GM21737 (cell line): ENCODE results near the gene SCFD2.
"Not testable (repeated sequence)": the region's sequence is repeated elsewhere in the genome, so short reads cannot be mapped to it uniquely, and the experiment has no call there.

Source experiments
- ATAC-seq: cut with Tn5 transposase; IDR thresholded peaks from one replicate; pipeline ENCODE4 v1.9.1; 2021; ENCODE audit warnings: mild to moderate bottlenecking, moderate library complexity; ENCODE audit not compliant: unreplicated experiment

Gene SCFD2

GRCh38 chr4:53059871-53060270, 306.0 kb downstream of the SCFD2 start:
- ATAC-seq, result no peak

- no peak for ATAC-seq
These were observed 306.6 kb downstream of the SCFD2 start for GRCh38 chr4:53059256-53059655.

GRCh38 chr4:53057679-53058078, 308.2 kb downstream of the SCFD2 start:
- ATAC-seq, result no peak

- ATAC-seq, result not testable (repeated sequence)
These were observed 308.8 kb downstream of the SCFD2 start for GRCh38 chr4:53057108-53057507.

GRCh38 chr4:53055716-53056403, 310.0 kb downstream of the SCFD2 start:
- ATAC-seq, result no peak

- ATAC-seq, result no peak
These were observed 310.6 kb downstream of the SCFD2 start for GRCh38 chr4:53055274-53055673.

GRCh38 chr4:53050361-53050774, 315.5 kb downstream of the SCFD2 start:
- no peak for ATAC-seq

GRCh38 chr4:53049528-53049927, 316.3 kb downstream of the SCFD2 start:
- ATAC-seq, result no peak

- ATAC-seq, result no peak
These were observed 321.3 kb downstream of the SCFD2 start for GRCh38 chr4:53044651-53044960.

- ATAC-seq, result no peak
These were observed 321.8 kb downstream of the SCFD2 start for GRCh38 chr4:53043891-53044650.

- ATAC-seq, result no peak
These were observed 322.8 kb downstream of the SCFD2 start for GRCh38 chr4:53043055-53043454.

GRCh38 chr4:53040851-53041250, 325.0 kb downstream of the SCFD2 start:
- ATAC-seq, result no peak

- no peak for ATAC-seq
These were observed 325.4 kb downstream of the SCFD2 start for GRCh38 chr4:53040459-53040815.

- ATAC-seq, result no peak
These were observed 326.0 kb downstream of the SCFD2 start for GRCh38 chr4:53039741-53040458.

GRCh38 chr4:53037892-53038291, 328.0 kb downstream of the SCFD2 start:
- no peak for ATAC-seq

GRCh38 chr4:53032908-53033307, 333.0 kb downstream of the SCFD2 start:
- ATAC-seq, result not testable (repeated sequence)

- ATAC-seq, result no peak
These were observed 339.6 kb downstream of the SCFD2 start for GRCh38 chr4:53026233-53026632.

GRCh38 chr4:53023677-53024299, 342.1 kb downstream of the SCFD2 start:
- ATAC-seq, result no peak

GRCh38 chr4:53022513-53023100, 343.3 kb downstream of the SCFD2 start:
- ATAC-seq, result no peak

- ATAC-seq, result no peak
These were observed 343.9 kb downstream of the SCFD2 start for GRCh38 chr4:53021754-53022512.
